ENCODE measurements around the gene NXT2. TPM values are rescaled to one million over a fixed set of nuclear protein-coding genes. Genes with fewer than 3 reads are reported as not detected.

NXT2 gene
- total RNA-seq, 5 donors from 2014 or later (not counting 1 experiment from before 2014, with no cell fraction given) = 6.4 to 7.9 (median 6.9) TPM

- Histone ChIP-seq H3K4me1 (ENCODE audit: control insufficient read depth in 1 of 2, extremely low read depth in 1 of 2, insufficient read depth in 2 of 2, low read length in 2 of 2) (no peaks in the 10 kb centered on the region), H3K9me3 (no peaks in the 10 kb centered on the region), H3K36me3 (ENCODE audit: control insufficient read depth in 2 of 2, extremely low read depth in 1 of 2, insufficient read depth in 1 of 2, low read length in 1 of 2) (no peaks in the 10 kb centered on the region), H3K27ac (ENCODE audit: low read length) (no peak overlapping the region), H3K4me3 (ENCODE audit: control insufficient read depth in 1 of 2, extremely low read depth in 1 of 2, low read length in 1 of 2) (no peak overlapping the region), H3K27me3 (replicated peaks in 1 of 2; ENCODE audit: control insufficient read depth in 2 of 2, extremely low read depth in 1 of 2, insufficient read depth in 2 of 2, low read length in 1 of 2) (peaks cover 0 to 4% of the 10 kb centered on the region in 2 experiments)
- Mint-ChIP-seq H3K27ac (no peak overlapping the region), H3K9me3 (no peaks in the 10 kb centered on the region), H3K36me3 (no peaks in the 10 kb centered on the region), H3K27me3 (peaks cover 3 to 14% of the 10 kb centered on the region in 2 donors), H3K4me1 (no peaks in the 10 kb centered on the region), H3K4me3 (no peak overlapping the region)
- ATAC-seq (replicated peaks in 1 of 4) = no peak
- ChIA-PET POLR2A (no interaction called here), CTCF (no interaction called here)
- no peak for DNase-seq
- WGBS (ENCODE audit: insufficient coverage) = no CpG with 5 or more reads among the region's 4 CpGs
Measured at GRCh38 chrX:109590176-109590575, 53.5 kb downstream of the NXT2 start.

Other genes with a start within 250 kb of the NXT2 start
- gene GUCY2F, start 54.8 kb upstream of the NXT2 start, total RNA-seq = not detected
- gene KCNE5, start 88.3 kb downstream of the NXT2 start, total RNA-seq = under 1 TPM in 1 of 5 donors, not detected in 4; 0.23 TPM
- 10 to 100 TPM; 16.0 to 27.3 (median 17.1) TPM for gene ACSL4, start 196.4 kb downstream of the NXT2 start, total RNA-seq

All from T-cell (primary cell).